ENCODE data around the gene DOHH. TPM values are rescaled to one million over a fixed set of nuclear protein-coding genes. Genes with fewer than 3 reads are reported as not detected.

DOHH gene
- total and polyA plus RNA-seq, 2 donors (not counting 3 experiments of a cell fraction or from before 2014, with no cell fraction given): 8.7 to 15.2 TPM

Small RNA genes within 50 kb of the gene (small RNA-seq; reads per million reads assigned to genes)
- gene RF00212 (ENCODE audit: insufficient read depth, insufficient read length, low read depth, low replicate concordance): not detected

Other genes with a start within 250 kb of the DOHH start
- 131 and 133 TPM in 2 replicates for gene NFIC, start 134.1 kb downstream of the DOHH start, total RNA-seq
- gene NFIC, start 134.1 kb downstream of the DOHH start, polyA plus RNA-seq: 8.5 and 11.4 TPM in 2 replicates
- not detected in 2 replicates for gene SMIM24, start 20.1 kb downstream of the DOHH start, total RNA-seq
- gene SMIM24, start 20.1 kb downstream of the DOHH start, polyA plus RNA-seq: not detected in 2 replicates
- gene SMIM44, start 17.2 kb downstream of the DOHH start, total RNA-seq: not detected in 2 replicates
- not detected in 2 replicates for gene SMIM44, start 17.2 kb downstream of the DOHH start, polyA plus RNA-seq
- 60.4 and 60.5 TPM in 2 replicates for gene FZR1, start 5.6 kb upstream of the DOHH start, total RNA-seq
- 35.9 and 45.0 TPM in 2 replicates for gene FZR1, start 5.6 kb upstream of the DOHH start, polyA plus RNA-seq
- 0.53 and 0.73 TPM in 2 replicates for gene TEKTIP1, start 38.5 kb upstream of the DOHH start, total RNA-seq
- not detected in 2 replicates for gene TEKTIP1, start 38.5 kb upstream of the DOHH start, polyA plus RNA-seq
- 78.9 and 80.4 TPM in 2 replicates for gene MFSD12, start 56.9 kb upstream of the DOHH start, total RNA-seq
- 51.7 and 66.9 TPM in 2 replicates for gene MFSD12, start 56.9 kb upstream of the DOHH start, polyA plus RNA-seq
- 98.0 and 98.2 TPM in 2 replicates for gene HMG20B, start 72.3 kb upstream of the DOHH start, total RNA-seq
- gene HMG20B, start 72.3 kb upstream of the DOHH start, polyA plus RNA-seq: 53.2 and 63.9 TPM in 2 replicates
- gene GIPC3, start 84.8 kb upstream of the DOHH start, total RNA-seq: 6.6 and 7.1 TPM in 2 replicates
- gene GIPC3, start 84.8 kb upstream of the DOHH start, polyA plus RNA-seq: 1.9 and 2.2 TPM in 2 replicates
- gene TBXA2R, start 106.2 kb upstream of the DOHH start, total RNA-seq: 2.9 and 3.4 TPM in 2 replicates
- gene TBXA2R, start 106.2 kb upstream of the DOHH start, polyA plus RNA-seq: 2.4 TPM in 2 replicates
- 36.1 and 36.4 TPM in 2 replicates for gene CACTIN, start 126.1 kb upstream of the DOHH start, total RNA-seq
- 29.7 and 31.8 TPM in 2 replicates for gene CACTIN, start 126.1 kb upstream of the DOHH start, polyA plus RNA-seq
- gene PIP5K1C, start 199.8 kb upstream of the DOHH start, total RNA-seq: 79.5 and 82.2 TPM in 2 replicates
- 31.6 and 37.4 TPM in 2 replicates for gene PIP5K1C, start 199.8 kb upstream of the DOHH start, polyA plus RNA-seq
- gene TJP3, start 207.7 kb upstream of the DOHH start, total RNA-seq: not detected in 2 replicates
- 0.10 TPM in 1 of 2 replicates, not detected in the other for gene TJP3, start 207.7 kb upstream of the DOHH start, polyA plus RNA-seq

Data from endothelial cell of umbilical vein (primary cell).